Smooth muscle cell of bladder (primary cell): ENCODE measurements around the gene METTL17. TPM values are rescaled to one million over a fixed set of nuclear protein-coding genes. Genes with fewer than 3 reads are reported as not detected.

Source experiments
- total RNA-seq: library from RNA; depleted of rRNA; stranded (reverse); fragments of >200 nt; gene quantifications from 2 replicates; pipeline ENCODE4 v1.2.3, GENCODE V29; 2014

The METTL17 gene, protein sequence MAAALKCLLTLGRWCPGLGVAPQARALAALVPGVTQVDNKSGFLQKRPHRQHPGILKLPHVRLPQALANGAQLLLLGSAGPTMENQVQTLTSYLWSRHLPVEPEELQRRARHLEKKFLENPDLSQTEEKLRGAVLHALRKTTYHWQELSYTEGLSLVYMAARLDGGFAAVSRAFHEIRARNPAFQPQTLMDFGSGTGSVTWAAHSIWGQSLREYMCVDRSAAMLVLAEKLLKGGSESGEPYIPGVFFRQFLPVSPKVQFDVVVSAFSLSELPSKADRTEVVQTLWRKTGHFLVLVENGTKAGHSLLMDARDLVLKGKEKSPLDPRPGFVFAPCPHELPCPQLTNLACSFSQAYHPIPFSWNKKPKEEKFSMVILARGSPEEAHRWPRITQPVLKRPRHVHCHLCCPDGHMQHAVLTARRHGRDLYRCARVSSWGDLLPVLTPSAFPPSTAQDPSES
- total RNA-seq = 24.7 and 26.5 TPM in 2 replicates

GRCh38 chr14:20989787-20990600, at the start of gene METTL17:
TSS of gene METTL17 (plus strand) at chr14:20989980. CDS start at chr14:20990003, 23 bp downstream.

GRCh38 chr14:20954736-20955537, 34.8 kb upstream of the METTL17 start, which contains the start of gene RNASE2:
TSS of gene RNASE2 (plus strand) at chr14:20955487. CDS start at chr14:20955772, 285 bp downstream.

DNA sequence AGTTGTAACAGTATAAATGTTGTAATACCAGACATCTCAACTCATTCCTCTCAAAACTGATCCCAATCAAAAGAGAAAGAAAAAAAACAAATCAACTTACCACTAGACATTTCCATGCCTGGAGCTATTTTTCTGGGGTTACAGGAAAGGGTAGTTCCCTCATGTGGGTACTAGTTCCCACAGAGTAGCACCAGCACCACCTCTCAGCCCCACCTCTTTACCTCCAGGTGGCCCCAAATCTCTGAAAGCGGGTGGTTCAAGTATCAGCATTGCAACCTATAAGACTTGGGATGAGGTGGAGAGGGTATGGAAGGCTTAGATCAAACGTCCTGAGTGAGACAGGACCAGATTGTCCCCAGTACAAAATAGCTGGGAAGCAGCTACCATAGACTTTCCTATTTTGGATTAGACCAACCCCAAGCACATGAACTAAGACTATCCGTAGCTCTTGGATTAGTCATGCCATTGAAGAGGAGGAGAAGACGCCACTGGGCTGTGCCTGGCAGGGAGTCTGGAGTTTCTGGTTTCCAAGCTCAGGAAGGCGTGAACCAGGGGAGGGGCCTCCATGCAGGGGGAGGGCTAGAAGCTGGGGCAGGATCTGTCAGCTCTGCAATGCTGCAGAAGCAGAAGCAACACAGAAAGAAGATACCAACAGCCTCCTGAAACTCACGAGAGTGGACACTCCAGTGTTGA, 9.0 kb downstream of the METTL17 start, which contains the start of gene SLC39A2:
SLC39A2 (plus strand) TSS at position 620 of the 693 bp plus-strand sequence. CDS start 154 bp downstream, outside the sequence.

DNA sequence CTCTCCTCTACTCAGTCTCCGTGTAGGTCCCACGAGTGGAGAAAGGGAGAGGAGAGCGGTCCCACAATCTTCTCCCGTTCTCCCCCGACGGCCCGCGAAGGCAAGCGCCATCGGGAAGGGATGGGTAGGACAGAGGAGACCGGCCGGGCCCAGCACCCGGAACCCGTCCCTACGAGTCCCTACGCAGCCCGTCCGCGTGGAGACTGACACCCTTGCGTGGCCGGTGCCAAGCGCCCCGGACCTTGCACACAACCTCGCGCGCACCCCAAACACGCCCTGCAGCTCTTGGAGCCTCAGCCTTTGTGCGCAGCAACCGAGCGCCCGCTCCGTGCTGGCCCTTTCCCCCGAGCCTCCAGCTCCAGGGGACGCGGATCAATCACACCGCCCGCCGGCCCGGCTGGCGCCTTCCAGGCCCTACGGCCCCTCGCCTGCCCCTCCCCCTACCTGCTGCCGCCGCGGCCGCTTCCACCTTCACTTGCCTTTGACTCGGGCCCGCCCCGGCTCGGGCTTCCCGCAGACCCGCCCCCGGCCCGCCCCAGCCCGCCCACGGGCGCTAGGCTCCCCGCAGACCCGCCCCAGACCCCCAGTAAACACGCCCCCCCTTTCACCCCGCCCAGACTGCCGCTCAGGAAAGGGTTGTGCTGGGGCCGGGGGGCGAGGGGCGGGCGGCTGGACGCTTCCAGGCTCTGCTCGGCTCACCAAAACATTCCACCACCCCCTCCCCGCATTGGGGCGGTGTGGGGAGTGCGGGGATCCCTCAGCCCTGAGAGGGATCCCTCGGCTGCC, 35.0 kb downstream of the METTL17 start, which contains the start of gene NDRG2:
NDRG2 (minus strand) TSS at position 477 of the 786 bp plus-strand sequence. CDS start 1,746 bp downstream, outside the sequence.

DNA sequence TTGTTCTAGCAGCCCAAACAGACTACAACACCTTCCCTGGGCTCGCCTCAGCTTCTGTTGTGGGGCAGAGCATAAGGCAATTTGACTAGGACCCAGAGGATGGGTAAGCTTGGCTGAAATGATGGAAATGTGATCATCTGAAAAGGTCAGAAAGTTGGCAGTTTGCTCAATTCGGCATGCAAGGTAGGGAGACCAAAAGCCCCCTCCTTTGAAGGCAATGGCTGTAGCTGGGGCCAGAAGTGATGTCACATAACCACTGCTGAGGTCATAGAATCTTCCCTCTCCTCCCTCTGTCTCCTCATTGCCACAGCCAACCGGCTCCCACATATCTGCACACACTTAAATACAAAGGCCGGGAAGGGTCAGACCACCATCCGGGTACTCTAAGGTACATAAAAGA, 40.1 kb downstream of the METTL17 start, which contains the start of gene TPPP2:
TPPP2 (plus strand) TSS at position 301 of the 400 bp plus-strand sequence. CDS start 365 bp downstream, outside the sequence.

GRCh38 chr14:21034707-21035106, 44.9 kb downstream of the METTL17 start, which contains the start of gene RNASE13:
TSS of gene RNASE13 (minus strand) at chr14:21034807. CDS start at chr14:21034288, 519 bp downstream.

GRCh38 chr14:21041676-21042433, 52.1 kb downstream of the METTL17 start, which contains the start of gene RNASE7:
TSS of gene RNASE7 (plus strand) at chr14:21042362. CDS start at chr14:21042993, 631 bp downstream.

Other genes starting within 250 kb of the METTL17 start
- gene EDDM3A, start 244.1 kb upstream of the METTL17 start, total RNA-seq = not detected in 2 replicates
- gene EDDM3B, start 221.6 kb upstream of the METTL17 start, total RNA-seq = not detected in 2 replicates
- not detected in 2 replicates for gene RNASE6, start 208.7 kb upstream of the METTL17 start, total RNA-seq
- gene RNASE1, start 187.1 kb upstream of the METTL17 start, total RNA-seq = 0.09 TPM in 1 of 2 replicates, not detected in the other
- gene RNASE3, start 98.6 kb upstream of the METTL17 start, total RNA-seq = not detected in 2 replicates
- not detected in 2 replicates for gene RNASE2, start 34.5 kb upstream of the METTL17 start, total RNA-seq
- under 0.01 and 0.09 TPM in 2 replicates for gene SLC39A2, start 9.3 kb downstream of the METTL17 start, total RNA-seq
- 0.09 TPM in 1 of 2 replicates, not detected in the other for gene NDRG2, start 35.1 kb downstream of the METTL17 start, total RNA-seq
- gene TPPP2, start 40.2 kb downstream of the METTL17 start, total RNA-seq = not detected in 2 replicates
- not detected in 2 replicates for gene RNASE13, start 44.8 kb downstream of the METTL17 start, total RNA-seq
- not detected in 2 replicates for gene RNASE7, start 52.4 kb downstream of the METTL17 start, total RNA-seq
- not detected in 2 replicates for gene RNASE8, start 67.8 kb downstream of the METTL17 start, total RNA-seq
- 16.4 and 17.3 TPM in 2 replicates for gene ARHGEF40, start 80.3 kb downstream of the METTL17 start, total RNA-seq
- 1.8 and 2.6 TPM in 2 replicates for gene ZNF219, start 108.7 kb downstream of the METTL17 start, total RNA-seq
- gene TMEM253, start 111.1 kb downstream of the METTL17 start, total RNA-seq = not detected in 2 replicates
- gene OR5AU1, start 166.1 kb downstream of the METTL17 start, total RNA-seq = not detected in 2 replicates